ENCODE measurements around the gene TEK. TPM values are rescaled to one million over a fixed set of nuclear protein-coding genes. Genes with fewer than 3 reads are reported as not detected.
A peak's percentile ranks its signal among the peaks of the same experiment; 100 is the strongest.

The TEK gene
- total and polyA plus RNA-seq, 12 donors = 6.7 to 33.1 (median 15.9) TPM

DNA sequence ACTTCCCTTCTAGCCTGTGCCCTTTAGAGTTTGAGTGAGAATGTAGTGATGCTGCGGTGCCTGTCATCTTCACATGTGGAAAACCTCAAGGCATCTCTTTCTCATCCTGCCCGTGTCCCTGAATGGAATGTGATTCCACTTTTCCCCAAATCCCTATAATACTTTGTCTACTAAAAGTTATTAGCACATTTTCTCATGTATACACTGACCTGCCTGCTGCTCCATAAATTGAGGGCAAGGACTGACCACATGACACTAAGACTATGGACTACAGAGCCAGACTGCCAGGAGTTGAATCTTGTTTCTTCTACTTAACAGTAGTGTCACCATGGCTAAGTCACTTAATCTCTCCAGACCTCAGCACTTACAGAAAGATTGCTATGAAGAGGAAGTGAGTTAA is 93.0 kb downstream of the TEK start:
- Histone ChIP-seq H3K27ac (no peak overlapping the region), H3K36me3 (peaks cover 0 to 88% (median 4%) of the 10 kb centered on the region in 9 donors), H3K27me3 (no peaks in the 10 kb centered on the region), H3K9me3 (no peaks in the 10 kb centered on the region), H3K4me1 (peaks cover 0 to 5% (median 0%) of the 10 kb centered on the region in 9 donors), H3K4me3 (no peak overlapping the region)
- intact Hi-C loops (cut with DNase I) = loop anchor here in 3 of 10 donors (5.0 to 10.0 kb wide), 2 partner anchors 167 to 170 kb away; no protein-coding TSS in a partner anchor
- DNase-seq (no peak), ATAC-seq (no peak)
- 81 to 93% methylated on average over 2 of the region's 2 CpGs for WGBS, 2 donors
- TF ChIP-seq, protein P1, sequence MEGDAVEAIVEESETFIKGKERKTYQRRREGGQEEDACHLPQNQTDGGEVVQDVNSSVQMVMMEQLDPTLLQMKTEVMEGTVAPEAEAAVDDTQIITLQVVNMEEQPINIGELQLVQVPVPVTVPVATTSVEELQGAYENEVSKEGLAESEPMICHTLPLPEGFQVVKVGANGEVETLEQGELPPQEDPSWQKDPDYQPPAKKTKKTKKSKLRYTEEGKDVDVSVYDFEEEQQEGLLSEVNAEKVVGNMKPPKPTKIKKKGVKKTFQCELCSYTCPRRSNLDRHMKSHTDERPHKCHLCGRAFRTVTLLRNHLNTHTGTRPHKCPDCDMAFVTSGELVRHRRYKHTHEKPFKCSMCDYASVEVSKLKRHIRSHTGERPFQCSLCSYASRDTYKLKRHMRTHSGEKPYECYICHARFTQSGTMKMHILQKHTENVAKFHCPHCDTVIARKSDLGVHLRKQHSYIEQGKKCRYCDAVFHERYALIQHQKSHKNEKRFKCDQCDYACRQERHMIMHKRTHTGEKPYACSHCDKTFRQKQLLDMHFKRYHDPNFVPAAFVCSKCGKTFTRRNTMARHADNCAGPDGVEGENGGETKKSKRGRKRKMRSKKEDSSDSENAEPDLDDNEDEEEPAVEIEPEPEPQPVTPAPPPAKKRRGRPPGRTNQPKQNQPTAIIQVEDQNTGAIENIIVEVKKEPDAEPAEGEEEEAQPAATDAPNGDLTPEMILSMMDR (IDR thresholded peaks at IDR 0.05) = no peak

DNA sequence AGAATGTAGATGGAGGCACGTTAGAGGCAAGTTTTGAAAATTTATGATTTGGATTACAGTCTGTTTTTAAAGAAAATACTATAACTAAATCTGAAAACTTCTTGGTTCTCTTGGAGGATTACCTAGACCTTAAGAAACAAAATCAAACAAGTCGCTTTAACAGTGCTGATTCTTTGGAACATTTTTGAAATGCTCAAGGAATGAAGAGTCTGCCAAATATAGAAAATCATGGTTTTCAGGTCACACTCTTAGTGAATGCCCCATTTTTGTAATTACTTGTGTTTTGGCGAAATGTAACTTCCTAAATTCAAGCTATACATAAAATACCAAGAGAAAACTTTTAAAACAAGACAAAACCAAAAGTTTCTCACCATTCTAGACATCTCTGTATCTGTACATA is 94.8 kb downstream of the TEK start:
- WGBS, 2 donors = 84 to 88% methylated on average over 3 of the region's 3 CpGs
- Histone ChIP-seq H3K4me3 (no peak overlapping the region), H3K27me3 (no peaks in the 10 kb centered on the region), H3K36me3 (peaks cover 0 to 82% (median 0%) of the 10 kb centered on the region in 9 donors), H3K4me1 (peaks cover 0 to 5% (median 0%) of the 10 kb centered on the region in 9 donors), H3K9me3 (no peaks in the 10 kb centered on the region), H3K27ac (no peak overlapping the region)
- ATAC-seq (no peak), DNase-seq (no peak)
- TF ChIP-seq, protein P1 (IDR thresholded peaks at IDR 0.05) = no peak
- intact Hi-C loops (cut with DNase I) = loop anchor here in 3 of 10 donors (5.0 to 10.0 kb wide), 2 partner anchors 169 to 171 kb away; no protein-coding TSS in a partner anchor

DNA sequence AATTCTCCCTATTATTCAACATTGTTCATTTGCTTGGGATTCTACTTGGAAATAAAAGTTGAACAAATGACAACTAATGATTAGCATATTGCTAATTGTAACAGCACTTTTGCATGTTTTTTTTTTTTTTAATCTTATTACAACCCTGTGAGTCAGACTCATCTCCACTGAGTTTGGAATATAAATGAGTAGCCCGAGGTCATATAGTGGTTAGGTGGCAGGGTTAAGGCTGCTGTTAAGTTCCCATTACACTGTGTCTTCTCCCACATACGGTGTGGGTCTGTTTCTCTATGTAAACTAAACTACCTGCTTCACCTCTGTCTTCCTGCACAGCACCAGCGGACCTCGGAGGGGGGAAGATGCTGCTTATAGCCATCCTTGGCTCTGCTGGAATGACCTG is 95.6 kb downstream of the TEK start:
- peaks cover 0 to 5% (median 0%) of the 10 kb centered on the region in 9 donors for H3K4me1 ChIP-seq
- TF ChIP-seq, protein P1 (IDR thresholded peaks at IDR 0.05) = no peak
- H3K4me3 ChIP-seq = no peak overlapping the region
- no peaks in the 10 kb centered on the region for H3K27me3 ChIP-seq
- WGBS, 2 donors = 89 to 90% methylated on average over 4 of the region's 4 CpGs
- H3K27ac ChIP-seq = no peak overlapping the region
- DNase-seq (no peak), ATAC-seq (no peak)
- no peaks in the 10 kb centered on the region for H3K9me3 ChIP-seq
- intact Hi-C loops (cut with DNase I) = loop anchor here in 3 of 10 donors (5.0 to 10.0 kb wide), 2 partner anchors 170 to 172 kb away; no protein-coding TSS in a partner anchor
- H3K36me3 ChIP-seq = peaks cover 0 to 81% (median 0%) of the 10 kb centered on the region in 9 donors

DNA sequence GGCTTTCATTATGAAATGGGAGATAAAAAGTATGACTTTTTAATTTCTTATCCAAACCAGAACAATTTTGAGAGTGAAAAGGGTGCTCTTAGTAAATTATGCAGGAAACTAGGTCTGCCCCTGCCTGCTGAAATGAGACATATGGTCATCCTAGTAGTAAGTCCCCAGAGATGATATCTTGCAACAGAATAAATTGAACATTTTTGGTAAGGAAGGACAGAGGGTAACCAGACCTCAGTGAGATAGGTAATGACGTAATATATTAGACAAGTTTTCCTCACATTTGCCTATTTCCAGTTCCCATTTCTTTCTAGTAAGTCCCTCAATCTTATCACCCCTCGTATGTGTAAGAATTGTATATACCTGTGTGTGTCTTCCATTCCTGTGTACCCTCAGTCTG is 96.2 kb downstream of the TEK start:
- WGBS, 2 donors = 78 to 81% methylated on average over 2 of the region's 2 CpGs
- DNase-seq (no peak), ATAC-seq (peak in 1 of 8 donors; percentile 55)
- Histone ChIP-seq H3K27me3 (no peaks in the 10 kb centered on the region), H3K36me3 (peaks cover 0 to 85% (median 0%) of the 10 kb centered on the region in 9 donors), H3K4me3 (no peak overlapping the region), H3K9me3 (no peaks in the 10 kb centered on the region), H3K27ac (no peak overlapping the region), H3K4me1 (peaks cover 0 to 5% (median 0%) of the 10 kb centered on the region in 9 donors)
- intact Hi-C loops (cut with DNase I) = loop anchor here in 1 of 10 donors (10.0 kb wide), 1 partner anchor 170 kb away; no protein-coding TSS in a partner anchor
- TF ChIP-seq, protein P1 (IDR thresholded peaks at IDR 0.05) = no peak

Measured in heart right ventricle (tissue), 16 donors.